SK-N-SH treated with all-trans-retinoic acid at 6 μM for 48 hours (cell line): ENCODE data around the gene GPR31.

Experiments
- ATAC-seq: fragments of 200-7000 bp; cut with Tn5 transposase; 3 replicates; pipeline ENCODE4 v1.9.1; 2020; ENCODE audit warnings: mild to moderate bottlenecking, moderate library complexity
- ARNTL ChIP-seq: fragments of 450-650 bp; formaldehyde crosslinking; IDR thresholded peaks from 2 replicates; pipeline ENCODE4 v1.5.0; 2020; ENCODE audit warnings: low read depth, mild to moderate bottlenecking, moderate library complexity, borderline replicate concordance
- BACH2 ChIP-seq: fragments of 250-450 bp; sonication (Bioruptor Pico); IDR thresholded peaks from 2 replicates; pipeline ENCODE4 v1.9.0; 2021; ENCODE audit warnings: mild to moderate bottlenecking, borderline replicate concordance
- CREB5 ChIP-seq: fragments of 250-450 bp; sonication (Bioruptor Pico); IDR thresholded peaks from 2 replicates; pipeline ENCODE4 v1.5.1; 2020; ENCODE audit warnings: low read depth, mild to moderate bottlenecking, moderate library complexity
- CSDC2 ChIP-seq: fragments of 250-450 bp; sonication (Bioruptor Pico); IDR thresholded peaks from 2 replicates; pipeline ENCODE4 v1.5.0; 2020; ENCODE audit warnings: mild to moderate bottlenecking, moderate library complexity
- CSRNP3 ChIP-seq: fragments of 250-450 bp; sonication (Bioruptor Pico); IDR thresholded peaks from 2 replicates; pipeline ENCODE4 v1.5.1; 2021; ENCODE audit warnings: mild to moderate bottlenecking, moderate library complexity
- ESRRG ChIP-seq: fragments of 250-450 bp; sonication (Bioruptor Pico); IDR thresholded peaks from 2 replicates; pipeline ENCODE4 v1.6.1; 2021; ENCODE audit warnings: mild to moderate bottlenecking
- GLIS3 ChIP-seq: fragments of 250-450 bp; sonication (Bioruptor Pico); IDR thresholded peaks from 2 replicates; pipeline ENCODE4 v1.5.0; 2020; ENCODE audit warnings: mild to moderate bottlenecking, moderate library complexity
- ISL1 ChIP-seq: fragments of 250-450 bp; sonication (Bioruptor Pico); IDR thresholded peaks from 2 replicates; pipeline ENCODE4 v2.1.2; 2022; ENCODE audit warnings: mild to moderate bottlenecking, moderate library complexity
- OSR1 ChIP-seq: fragments of 250-450 bp; sonication (Bioruptor Pico); IDR thresholded peaks from 2 replicates; pipeline ENCODE4 v1.8.0; 2022; ENCODE audit warnings: moderate library complexity, mild to moderate bottlenecking, inconsistent platforms
- POU6F1 ChIP-seq: fragments of 250-450 bp; sonication (Bioruptor Pico); IDR thresholded peaks from 2 replicates; pipeline ENCODE4 v1.8.0; 2021; ENCODE audit warnings: low read depth, mild to moderate bottlenecking, moderate library complexity, borderline replicate concordance
- PPARA ChIP-seq: fragments of 250-450 bp; sonication (Bioruptor Pico); IDR thresholded peaks from 2 replicates; pipeline ENCODE4 v1.5.0; 2020; ENCODE audit warnings: mild to moderate bottlenecking, borderline replicate concordance
- RARB ChIP-seq: fragments of 250-450 bp; sonication (Bioruptor Pico); IDR thresholded peaks from 2 replicates; pipeline ENCODE4 v1.8.0; 2021; ENCODE audit warnings: mild to moderate bottlenecking, moderate library complexity
- SNAI2 ChIP-seq: fragments of 250-450 bp; sonication (Bioruptor Pico); IDR thresholded peaks from 2 replicates; pipeline ENCODE4 v1.5.0; 2020; ENCODE audit warnings: mild to moderate bottlenecking, moderate library complexity
- TCF4 ChIP-seq: fragments of 250-450 bp; sonication (Bioruptor Pico); IDR thresholded peaks from 2 replicates; pipeline ENCODE4 v1.8.0; 2021; ENCODE audit warnings: mild to moderate bottlenecking, moderate library complexity, borderline replicate concordance
- TOX ChIP-seq: fragments of 250-450 bp; sonication (Bioruptor Pico); IDR thresholded peaks from 2 replicates; pipeline ENCODE4 v1.8.0; 2021; ENCODE audit warnings: mild to moderate bottlenecking, moderate library complexity, borderline replicate concordance
- TSHZ2 ChIP-seq: fragments of 250-450 bp; sonication (Bioruptor Pico); IDR thresholded peaks from 2 replicates; pipeline ENCODE4 v1.5.0; 2020; ENCODE audit warnings: mild to moderate bottlenecking, moderate library complexity
- ZC3H10 ChIP-seq: fragments of 250-450 bp; sonication (Bioruptor Pico); IDR thresholded peaks from 2 replicates; pipeline ENCODE4 v1.5.1; 2021; ENCODE audit warnings: mild to moderate bottlenecking, moderate library complexity
- ZFP3 ChIP-seq: fragments of 250-450 bp; sonication (Bioruptor Pico); IDR thresholded peaks from 2 replicates; pipeline ENCODE4 v1.5.0; 2020; ENCODE audit warnings: mild to moderate bottlenecking, moderate library complexity
- ZFP30 ChIP-seq: fragments of 450-650 bp; formaldehyde crosslinking; IDR thresholded peaks from 2 replicates; pipeline ENCODE4 v1.5.0; 2022; ENCODE audit warnings: mild to moderate bottlenecking, moderate library complexity
- ZNF565 ChIP-seq: fragments of 450-650 bp; formaldehyde crosslinking; conservative IDR thresholded peaks from 2 replicates; pipeline ENCODE4 v1.5.0; 2020; ENCODE audit warnings: low read depth, mild to moderate bottlenecking, moderate library complexity
- ZNF70 ChIP-seq: fragments of 450-650 bp; formaldehyde crosslinking; IDR thresholded peaks from 2 replicates; pipeline ENCODE4 v1.5.0; 2020; ENCODE audit warnings: mild to moderate bottlenecking, moderate library complexity
- ZNF8 ChIP-seq: fragments of 450-650 bp; formaldehyde crosslinking; IDR thresholded peaks from 2 replicates; pipeline ENCODE4 v1.5.0; 2020; ENCODE audit warnings: mild to moderate bottlenecking, moderate library complexity

The GPR31 gene

GRCh38 chr6:167143041-167143440, 14.7 kb downstream of the GPR31 start:
- ATAC-seq, result no peak
- TF ChIP-seq CSDC2 (CRISPR knock-in tag) (no peak), ESRRG (no peak), CSRNP3 (CRISPR knock-in tag) (no peak), GLIS3 (no peak), TSHZ2 (no peak), ZNF565 (CRISPR knock-in tag) (no peak), ISL1 (CRISPR knock-in tag) (no peak), RARB (CRISPR knock-in tag) (no peak), TCF4 (CRISPR knock-in tag) (no peak), ZFP3 (CRISPR knock-in tag) (no peak), TOX (CRISPR knock-in tag) (no peak), OSR1 (CRISPR knock-in tag) (no peak), SNAI2 (CRISPR knock-in tag) (no peak), ZFP30 (CRISPR knock-in tag) (no peak), ZC3H10 (CRISPR knock-in tag) (no peak), PPARA (no peak), BACH2 (no peak)

- ATAC-seq, result no peak
- TF ChIP-seq POU6F1 (CRISPR knock-in tag) (no peak), CSDC2 (CRISPR knock-in tag) (no peak), ESRRG (no peak), TSHZ2 (no peak), ZFP3 (CRISPR knock-in tag) (no peak), CSRNP3 (CRISPR knock-in tag) (no peak), RARB (CRISPR knock-in tag) (no peak), ARNTL (CRISPR knock-in tag) (no peak), OSR1 (CRISPR knock-in tag) (no peak), ZNF70 (CRISPR knock-in tag) (no peak), ZNF8 (CRISPR knock-in tag) (no peak), TOX (CRISPR knock-in tag) (no peak), BACH2 (no peak), GLIS3 (no peak), TCF4 (CRISPR knock-in tag) (no peak), CREB5 (CRISPR knock-in tag) (no peak), PPARA (no peak), ISL1 (CRISPR knock-in tag) (no peak)
Observed at GRCh38 chr6:167142433-167142761, 15.4 kb downstream of the GPR31 start.
